Activated CD4-positive, alpha-beta T cell treated with anti-CD3 and anti-CD28 coated beads, Interleukin-2, amount 10 ng/mL, durations not matched to agents 24 days and 14 days (primary cell): ENCODE results near the gene POLE. TPM values are rescaled to one million over a fixed set of nuclear protein-coding genes. Genes with fewer than 3 reads are reported as not detected.

ENCODE experiments used
- DNase-seq: peaks from one replicate; pipeline ENCODE4 v3.0.0; 2022
- H3K27ac Mint-ChIP-seq: one replicate; pipeline ENCODE4 v1.8.0; 2022; ENCODE audit warnings: mild to moderate bottlenecking, mixed read lengths
- H3K27me3 Mint-ChIP-seq: one replicate; pipeline ENCODE4 v1.8.0; 2022; ENCODE audit warnings: mixed read lengths
- H3K36me3 Mint-ChIP-seq: one replicate; pipeline ENCODE4 v1.8.0; 2022; ENCODE audit warnings: low read depth, mild to moderate bottlenecking, mixed read lengths
- H3K4me1 Mint-ChIP-seq: one replicate; pipeline ENCODE4 v1.8.0; 2021; ENCODE audit warnings: mixed read lengths
- H3K4me3 Mint-ChIP-seq: one replicate; pipeline ENCODE4 v1.8.0; 2022; ENCODE audit warnings: mild to moderate bottlenecking, moderate library complexity, mixed read lengths
- H3K9me3 Mint-ChIP-seq: one replicate; pipeline ENCODE4 v1.8.0; 2021; ENCODE audit warnings: mixed read lengths
- intact Hi-C: fragments of 100-400 bp; cut with micrococcal nuclease; formaldehyde crosslinking; loops from one replicate; pipeline ENCODE4 v1.15.1; 2023
- total RNA-seq: library from RNA; stranded (reverse); gene quantifications from 2 replicates; pipeline ENCODE4 v1.2.3, GENCODE V29; 2022

The POLE gene
- total RNA-seq, 1 donor from 2014 or later, result 180 TPM

DNA sequence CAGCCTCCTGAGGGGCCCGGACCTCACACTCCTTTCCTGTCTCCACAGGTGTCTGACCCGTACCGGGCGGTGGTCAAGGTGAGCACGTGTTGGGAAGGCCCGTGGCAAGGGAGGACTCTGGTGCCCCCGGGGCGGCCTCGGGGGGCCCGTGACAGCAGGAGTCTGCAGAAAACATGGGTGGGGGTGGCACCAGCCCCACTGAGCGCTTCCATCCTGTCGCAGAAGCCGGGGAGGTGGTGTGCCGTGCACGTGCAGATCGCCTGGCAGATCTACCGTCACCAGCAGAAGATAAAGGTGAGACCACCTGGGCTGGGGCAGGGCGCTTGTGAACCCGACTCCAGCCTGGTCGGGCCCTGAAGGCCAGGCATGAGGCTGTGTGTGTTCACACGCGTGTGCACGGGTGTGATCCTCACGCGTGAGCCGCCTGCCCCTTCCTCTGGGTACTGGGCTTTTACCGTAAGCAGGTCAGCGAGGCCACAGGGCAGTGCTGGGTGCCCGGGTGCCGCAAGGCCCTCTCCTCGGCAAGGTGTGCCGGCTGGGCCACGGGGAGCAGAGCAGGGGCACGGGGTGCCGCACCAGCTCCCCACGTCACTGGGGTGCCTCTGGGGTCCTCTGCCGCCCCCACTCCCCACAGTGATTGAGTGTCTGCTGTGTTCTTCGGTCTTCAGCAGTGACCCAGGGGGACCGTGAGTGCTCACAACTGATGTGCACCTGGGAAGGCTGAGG, 112.7 kb downstream of the POLE start:
- no peak overlapping the region for H3K4me3 Mint-ChIP-seq
- intact Hi-C loops, result no loop called here
- H3K9me3 Mint-ChIP-seq, result no peaks in the 10 kb centered on the region

More for the DNA sequence above, 112.7 kb downstream of the POLE start:
- H3K36me3 Mint-ChIP-seq, result peaks cover 5% of the 10 kb centered on the region
- no peaks in the 10 kb centered on the region for H3K4me1 Mint-ChIP-seq
- no peak overlapping the region for H3K27ac Mint-ChIP-seq
- no peaks in the 10 kb centered on the region for H3K27me3 Mint-ChIP-seq
- no peak for DNase-seq

Other genes with a start within 250 kb of the POLE start
- 91.3 and 96.1 TPM in 2 replicates for gene FBRSL1, start 197.2 kb downstream of the POLE start, total RNA-seq
- not detected in 2 replicates for gene LRCOL1, start 76.8 kb downstream of the POLE start, total RNA-seq
- not detected in 2 replicates for gene P2RX2, start 68.6 kb downstream of the POLE start, total RNA-seq
- gene PXMP2, start 245 bp upstream of the POLE start, total RNA-seq, result 24.4 and 24.6 TPM in 2 replicates
- 104 and 110 TPM in 2 replicates for gene PGAM5, start 23.5 kb upstream of the POLE start, total RNA-seq
- gene ANKLE2, start 74.5 kb upstream of the POLE start, total RNA-seq, result 137 and 155 TPM in 2 replicates
- gene GOLGA3, start 141.5 kb upstream of the POLE start, total RNA-seq, result 67.6 and 68.1 TPM in 2 replicates
- gene CHFR, start 200.3 kb upstream of the POLE start, total RNA-seq, result 52.9 and 60.7 TPM in 2 replicates